DMS53 (cell line): ENCODE measurements around the gene RFX2.

Source experiments
- DNase-seq: peaks from one replicate; lab custom pipeline; 2025; lab: John Stamatoyannopoulos, UW

The RFX2 gene

GRCh38 chr19:6103894-6104293 is 6.4 kb downstream of the RFX2 start:
- DNase-seq, result no peak

GRCh38 chr19:6103217-6103644 is 7.1 kb downstream of the RFX2 start:
- DNase-seq, result no peak

GRCh38 chr19:6101991-6102390 is 8.3 kb downstream of the RFX2 start:
- DNase-seq, result no peak

GRCh38 chr19:6101291-6101825 is 8.9 kb downstream of the RFX2 start:
- DNase-seq, result no peak

- no peak for DNase-seq
These were observed 9.9 kb downstream of the RFX2 start for GRCh38 chr19:6100284-6100915.

- DNase-seq, result no peak
These were observed 10.7 kb downstream of the RFX2 start for GRCh38 chr19:6099599-6099998.

GRCh38 chr19:6099033-6099432 is 11.3 kb downstream of the RFX2 start:
- no peak for DNase-seq

GRCh38 chr19:6098574-6098973 is 11.7 kb downstream of the RFX2 start:
- DNase-seq, result no peak

GRCh38 chr19:6097911-6098310 is 12.4 kb downstream of the RFX2 start:
- DNase-seq, result no peak

GRCh38 chr19:6095760-6096159 is 14.5 kb downstream of the RFX2 start:
- no peak for DNase-seq

- DNase-seq, result peak; percentile 95
These were observed 17.7 kb downstream of the RFX2 start for GRCh38 chr19:6092329-6093286.

GRCh38 chr19:6091771-6092291 is 18.5 kb downstream of the RFX2 start:
- DNase-seq, result no peak

- no peak for DNase-seq
These were observed 19.7 kb downstream of the RFX2 start for GRCh38 chr19:6090634-6091033.

GRCh38 chr19:6088602-6089049 is 21.7 kb downstream of the RFX2 start:
- peak; percentile 42 for DNase-seq

- peak; percentile 31 for DNase-seq
These were observed 23.2 kb downstream of the RFX2 start for GRCh38 chr19:6087074-6087571.

GRCh38 chr19:6086068-6086788 is 24.1 kb downstream of the RFX2 start:
- DNase-seq, result no peak

- DNase-seq, result no peak
These were observed 25.5 kb downstream of the RFX2 start for GRCh38 chr19:6084821-6085220.

GRCh38 chr19:6079107-6079506 is 31.2 kb downstream of the RFX2 start:
- no peak for DNase-seq

GRCh38 chr19:6078068-6078467 is 32.2 kb downstream of the RFX2 start:
- no peak for DNase-seq

- no peak for DNase-seq
These were observed 33.4 kb downstream of the RFX2 start for GRCh38 chr19:6076675-6077463.

GRCh38 chr19:6076291-6076665 is 34.0 kb downstream of the RFX2 start:
- DNase-seq, result no peak
